ENCODE measurements around the gene AP3S2.

DNA sequence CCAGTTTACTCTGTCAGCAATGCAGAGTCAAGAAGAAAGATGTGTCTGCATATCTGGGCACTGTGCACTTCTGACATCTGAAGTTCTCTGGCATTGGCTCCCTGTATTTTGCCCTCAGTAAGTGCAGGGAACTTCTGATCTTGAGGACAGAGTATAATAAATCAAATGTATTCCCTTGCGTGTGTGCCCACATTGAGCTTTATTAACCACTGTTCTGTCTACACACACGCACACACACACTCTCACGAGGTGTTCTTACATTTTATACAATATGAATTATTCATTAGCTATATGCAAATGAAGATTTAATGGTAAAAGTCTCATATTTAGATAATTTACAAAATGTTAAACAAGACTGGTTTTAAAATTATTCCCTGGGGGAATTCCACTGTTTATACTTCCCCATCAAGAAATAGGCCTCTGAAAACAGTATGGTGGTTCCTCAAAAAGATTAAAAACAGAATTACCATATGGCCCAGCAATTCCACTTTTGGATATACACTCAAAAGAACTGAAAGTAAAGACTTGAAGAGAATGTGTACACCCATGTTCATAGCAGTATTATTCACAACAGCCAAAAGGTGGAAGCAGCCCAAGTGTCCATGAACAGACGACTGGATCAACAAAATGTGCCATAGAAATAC, 54.5 kb downstream of the AP3S2 start:
- TF ChIP-seq ZNF121 (CRISPR knock-in tag; IDR thresholded peaks at IDR 0.05) (no peak), ZNF441 (CRISPR knock-in tag; IDR thresholded peaks at IDR 0.05; ENCODE audit: borderline replicate concordance) (no peak), ZNF274 (CRISPR knock-in tag; IDR thresholded peaks at IDR 0.05) (no peak), MAFG (CRISPR knock-in tag; IDR thresholded peaks at IDR 0.05) (no peak), ZSCAN20 (CRISPR knock-in tag; IDR thresholded peaks at IDR 0.05; ENCODE audit: borderline replicate concordance) (no peak), MXI1 (IDR thresholded peaks at IDR 0.05; ENCODE audit: borderline replicate concordance, low read depth, low read length) (no peak)
- TF ChIP-seq, protein P1, sequence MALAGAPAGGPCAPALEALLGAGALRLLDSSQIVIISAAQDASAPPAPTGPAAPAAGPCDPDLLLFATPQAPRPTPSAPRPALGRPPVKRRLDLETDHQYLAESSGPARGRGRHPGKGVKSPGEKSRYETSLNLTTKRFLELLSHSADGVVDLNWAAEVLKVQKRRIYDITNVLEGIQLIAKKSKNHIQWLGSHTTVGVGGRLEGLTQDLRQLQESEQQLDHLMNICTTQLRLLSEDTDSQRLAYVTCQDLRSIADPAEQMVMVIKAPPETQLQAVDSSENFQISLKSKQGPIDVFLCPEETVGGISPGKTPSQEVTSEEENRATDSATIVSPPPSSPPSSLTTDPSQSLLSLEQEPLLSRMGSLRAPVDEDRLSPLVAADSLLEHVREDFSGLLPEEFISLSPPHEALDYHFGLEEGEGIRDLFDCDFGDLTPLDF (CRISPR knock-in tag; IDR thresholded peaks at IDR 0.05): no peak
- TF ChIP-seq, protein P2, sequence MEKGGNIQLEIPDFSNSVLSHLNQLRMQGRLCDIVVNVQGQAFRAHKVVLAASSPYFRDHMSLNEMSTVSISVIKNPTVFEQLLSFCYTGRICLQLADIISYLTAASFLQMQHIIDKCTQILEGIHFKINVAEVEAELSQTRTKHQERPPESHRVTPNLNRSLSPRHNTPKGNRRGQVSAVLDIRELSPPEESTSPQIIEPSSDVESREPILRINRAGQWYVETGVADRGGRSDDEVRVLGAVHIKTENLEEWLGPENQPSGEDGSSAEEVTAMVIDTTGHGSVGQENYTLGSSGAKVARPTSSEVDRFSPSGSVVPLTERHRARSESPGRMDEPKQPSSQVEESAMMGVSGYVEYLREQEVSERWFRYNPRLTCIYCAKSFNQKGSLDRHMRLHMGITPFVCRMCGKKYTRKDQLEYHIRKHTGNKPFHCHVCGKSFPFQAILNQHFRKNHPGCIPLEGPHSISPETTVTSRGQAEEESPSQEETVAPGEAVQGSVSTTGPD (CRISPR knock-in tag; IDR thresholded peaks at IDR 0.05): no peak
- TF ChIP-seq, protein P3, sequence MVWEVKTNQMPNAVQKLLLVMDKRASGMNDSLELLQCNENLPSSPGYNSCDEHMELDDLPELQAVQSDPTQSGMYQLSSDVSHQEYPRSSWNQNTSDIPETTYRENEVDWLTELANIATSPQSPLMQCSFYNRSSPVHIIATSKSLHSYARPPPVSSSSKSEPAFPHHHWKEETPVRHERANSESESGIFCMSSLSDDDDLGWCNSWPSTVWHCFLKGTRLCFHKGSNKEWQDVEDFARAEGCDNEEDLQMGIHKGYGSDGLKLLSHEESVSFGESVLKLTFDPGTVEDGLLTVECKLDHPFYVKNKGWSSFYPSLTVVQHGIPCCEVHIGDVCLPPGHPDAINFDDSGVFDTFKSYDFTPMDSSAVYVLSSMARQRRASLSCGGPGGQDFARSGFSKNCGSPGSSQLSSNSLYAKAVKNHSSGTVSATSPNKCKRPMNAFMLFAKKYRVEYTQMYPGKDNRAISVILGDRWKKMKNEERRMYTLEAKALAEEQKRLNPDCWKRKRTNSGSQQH (CRISPR knock-in tag; IDR thresholded peaks at IDR 0.05; ENCODE audit: low read depth): no peak

Data from HepG2 (cell line).